ENCODE results near the gene FOXF1.

GRCh38 chr16:86523166-86523740 lies 12.9 kb downstream of the FOXF1 start:
- TF ChIP-seq EZH2 (IDR thresholded peaks at IDR 0.05; ENCODE audit: low read length) (no peak), CTCF (optimal IDR thresholded peaks at IDR 0.05 in 1 of 3, IDR thresholded peaks at IDR 0.05 in 1 of 3, conservative IDR thresholded peaks at IDR 0.05 in 1 of 3; ENCODE audit: extremely low read depth in 1 of 3, insufficient read depth in 2 of 3, low read length in 3 of 3) (no peak)

Data from keratinocyte (primary cell).